NB4 (cell line): Measurements from ENCODE around the gene COPB2.

ENCODE experiments used
- POLR2A ChIP-seq: IDR thresholded peaks from 2 replicates; pipeline ENCODE4 v1.6.1; 2011; ENCODE audit warnings: mild to moderate bottlenecking; ENCODE audit not compliant: insufficient read length; ENCODE audit errors: extremely low read depth
- TF ChIP-seq, protein P1 (sequence below): IDR thresholded peaks from one replicate; pipeline ENCODE4 v1.5.1; 2012; ENCODE audit warnings: low read depth, low read length

DNA sequence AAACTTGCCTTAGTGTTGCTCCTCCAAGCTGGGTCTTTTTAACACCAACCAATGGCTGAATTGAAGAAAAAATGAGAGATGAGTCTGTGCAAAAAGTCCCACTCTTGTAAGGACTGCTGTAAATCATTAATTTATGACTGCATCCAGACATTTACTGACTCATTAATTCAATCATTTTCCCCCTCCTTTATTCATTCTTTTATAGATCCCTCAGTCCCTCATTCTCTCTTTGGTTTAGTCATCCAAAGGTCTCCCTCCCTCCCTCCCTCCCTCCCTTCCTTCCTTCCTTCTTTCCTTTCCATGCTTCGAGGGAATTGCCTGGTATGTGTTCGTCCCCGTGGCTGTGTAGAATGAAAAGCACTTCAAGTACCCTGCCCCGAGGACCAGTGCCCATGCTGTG is 80.9 kb downstream of the COPB2 start:
- no peak for TF ChIP-seq POLR2A
- TF ChIP-seq, protein P1, sequence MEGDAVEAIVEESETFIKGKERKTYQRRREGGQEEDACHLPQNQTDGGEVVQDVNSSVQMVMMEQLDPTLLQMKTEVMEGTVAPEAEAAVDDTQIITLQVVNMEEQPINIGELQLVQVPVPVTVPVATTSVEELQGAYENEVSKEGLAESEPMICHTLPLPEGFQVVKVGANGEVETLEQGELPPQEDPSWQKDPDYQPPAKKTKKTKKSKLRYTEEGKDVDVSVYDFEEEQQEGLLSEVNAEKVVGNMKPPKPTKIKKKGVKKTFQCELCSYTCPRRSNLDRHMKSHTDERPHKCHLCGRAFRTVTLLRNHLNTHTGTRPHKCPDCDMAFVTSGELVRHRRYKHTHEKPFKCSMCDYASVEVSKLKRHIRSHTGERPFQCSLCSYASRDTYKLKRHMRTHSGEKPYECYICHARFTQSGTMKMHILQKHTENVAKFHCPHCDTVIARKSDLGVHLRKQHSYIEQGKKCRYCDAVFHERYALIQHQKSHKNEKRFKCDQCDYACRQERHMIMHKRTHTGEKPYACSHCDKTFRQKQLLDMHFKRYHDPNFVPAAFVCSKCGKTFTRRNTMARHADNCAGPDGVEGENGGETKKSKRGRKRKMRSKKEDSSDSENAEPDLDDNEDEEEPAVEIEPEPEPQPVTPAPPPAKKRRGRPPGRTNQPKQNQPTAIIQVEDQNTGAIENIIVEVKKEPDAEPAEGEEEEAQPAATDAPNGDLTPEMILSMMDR = no peak
